Spleen (tissue), 7 donors: Measurements from ENCODE around the gene ATP11C.

Experiments used
- POLR2A ChIP-seq, 3 donors: fragments of 450-650 bp; IDR thresholded peaks; one replicate each; pipeline ENCODE4 v1.5.1; 2017; ENCODE audit warnings: antibody characterized with exemption in 3 of 3, mild to moderate bottlenecking in 1 of 3
- POLR2AphosphoS5 ChIP-seq, 3 donors: sonication (generic); formaldehyde crosslinking; IDR thresholded peaks; one replicate each; pipeline ENCODE4 v1.5.1; 2017; ENCODE audit warnings: antibody characterized with exemption in 3 of 3
- TF ChIP-seq, protein P1 (sequence below), 11 experiments: fragments of 200-600 bp in 7 of 11; fragments of 450-650 bp in 4 of 11; sonication (generic) in 4 of 11; IDR thresholded peaks in 8 of 11; conservative IDR thresholded peaks in 3 of 11; 1 replicate in 7 of 11; 2 replicates in 4 of 11; pipeline versions ENCODE4 v1.4.0 to v1.8.0; 2016 to 2021; ENCODE audit warnings: antibody characterized with exemption in 11 of 11, inconsistent platforms in 4 of 11, mild to moderate bottlenecking in 1 of 11
- donor health status: DM: no; HTN: no; CAD: no; lungs with moderate emphysema.
- donor health status: DM: no; HTN: no; CAD: no.
- donor health status: DM: no; HTN: no; CAD: no.

- TF ChIP-seq POLR2A (IDR thresholded peaks at IDR 0.05), result no peak
- TF ChIP-seq, protein P1, sequence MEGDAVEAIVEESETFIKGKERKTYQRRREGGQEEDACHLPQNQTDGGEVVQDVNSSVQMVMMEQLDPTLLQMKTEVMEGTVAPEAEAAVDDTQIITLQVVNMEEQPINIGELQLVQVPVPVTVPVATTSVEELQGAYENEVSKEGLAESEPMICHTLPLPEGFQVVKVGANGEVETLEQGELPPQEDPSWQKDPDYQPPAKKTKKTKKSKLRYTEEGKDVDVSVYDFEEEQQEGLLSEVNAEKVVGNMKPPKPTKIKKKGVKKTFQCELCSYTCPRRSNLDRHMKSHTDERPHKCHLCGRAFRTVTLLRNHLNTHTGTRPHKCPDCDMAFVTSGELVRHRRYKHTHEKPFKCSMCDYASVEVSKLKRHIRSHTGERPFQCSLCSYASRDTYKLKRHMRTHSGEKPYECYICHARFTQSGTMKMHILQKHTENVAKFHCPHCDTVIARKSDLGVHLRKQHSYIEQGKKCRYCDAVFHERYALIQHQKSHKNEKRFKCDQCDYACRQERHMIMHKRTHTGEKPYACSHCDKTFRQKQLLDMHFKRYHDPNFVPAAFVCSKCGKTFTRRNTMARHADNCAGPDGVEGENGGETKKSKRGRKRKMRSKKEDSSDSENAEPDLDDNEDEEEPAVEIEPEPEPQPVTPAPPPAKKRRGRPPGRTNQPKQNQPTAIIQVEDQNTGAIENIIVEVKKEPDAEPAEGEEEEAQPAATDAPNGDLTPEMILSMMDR (IDR thresholded peaks at IDR 0.05 in 8 of 11, conservative IDR thresholded peaks at IDR 0.05 in 3 of 11), result no peak
- no peak for TF ChIP-seq POLR2AphosphoS5 (IDR thresholded peaks at IDR 0.05)
Measured at GRCh38 chrX:139751053-139751452, 181.8 kb downstream of the ATP11C start.
